HuH-7 (cell line): ENCODE results near the gene ATG4D.
A peak's percentile ranks its signal among the peaks of the same experiment; 100 is the strongest.
"Not testable (repeated sequence)": the region's sequence is repeated elsewhere in the genome, so short reads cannot be mapped to it uniquely, and the experiment has no call there.

Source experiments
- DNase-seq: peaks from one replicate; pipeline ENCODE4 v3.0.0; 2011; ENCODE audit warnings: low spot score

Gene ATG4D

DNA sequence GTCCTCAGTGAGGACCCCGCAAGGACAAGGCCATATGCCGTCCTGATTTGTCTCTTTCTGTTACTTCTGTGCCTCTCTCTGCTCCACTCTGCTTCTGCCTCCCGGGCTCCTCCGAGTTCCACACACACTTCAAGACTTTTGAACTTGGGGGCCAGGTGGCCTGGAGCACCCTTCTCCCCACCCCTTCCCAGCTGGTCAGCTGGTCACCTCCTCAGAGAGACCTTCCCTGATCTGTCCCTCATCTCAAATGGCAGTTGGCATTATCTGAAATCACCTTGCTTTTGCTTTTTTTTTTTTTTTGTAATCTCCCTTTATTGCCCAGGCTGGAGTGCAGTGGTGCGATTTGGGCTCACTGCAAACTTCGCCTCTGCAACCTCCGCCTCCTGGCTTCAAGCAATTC lies 24.3 kb upstream of the ATG4D start:
- DNase-seq, result no peak

DNA sequence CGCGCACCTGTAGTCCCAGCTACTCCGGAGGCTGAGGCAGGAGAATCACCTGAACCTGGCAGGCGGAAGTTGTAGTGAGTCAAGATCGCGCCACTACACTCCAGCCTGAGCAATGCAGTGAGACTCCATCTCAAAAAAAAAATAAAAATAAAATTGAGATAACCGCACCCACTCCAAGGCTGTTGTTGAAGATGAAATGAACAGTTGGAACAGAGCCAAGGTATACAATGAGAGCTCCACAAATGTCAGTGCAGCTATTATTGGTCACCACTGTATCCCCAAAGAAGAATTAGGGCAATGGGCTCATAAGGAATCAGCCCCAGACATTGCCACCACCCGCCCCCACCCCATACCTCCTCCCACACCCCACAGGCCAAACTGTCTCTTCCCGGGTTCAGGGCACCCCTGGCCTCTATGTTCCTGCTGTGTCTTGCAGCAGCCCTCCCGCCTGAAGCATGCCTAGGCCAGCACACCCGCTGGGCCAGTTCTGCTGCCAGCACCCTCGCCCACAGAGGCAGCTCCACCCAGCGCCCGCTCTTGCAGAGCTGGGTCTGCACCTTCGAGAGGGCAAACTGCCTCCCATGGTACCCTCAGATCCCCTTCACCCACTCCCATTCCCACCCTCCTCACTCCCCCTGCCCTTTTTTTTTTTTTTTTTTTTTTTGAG lies 22.9 kb upstream of the ATG4D start:
- DNase-seq, result no peak

DNA sequence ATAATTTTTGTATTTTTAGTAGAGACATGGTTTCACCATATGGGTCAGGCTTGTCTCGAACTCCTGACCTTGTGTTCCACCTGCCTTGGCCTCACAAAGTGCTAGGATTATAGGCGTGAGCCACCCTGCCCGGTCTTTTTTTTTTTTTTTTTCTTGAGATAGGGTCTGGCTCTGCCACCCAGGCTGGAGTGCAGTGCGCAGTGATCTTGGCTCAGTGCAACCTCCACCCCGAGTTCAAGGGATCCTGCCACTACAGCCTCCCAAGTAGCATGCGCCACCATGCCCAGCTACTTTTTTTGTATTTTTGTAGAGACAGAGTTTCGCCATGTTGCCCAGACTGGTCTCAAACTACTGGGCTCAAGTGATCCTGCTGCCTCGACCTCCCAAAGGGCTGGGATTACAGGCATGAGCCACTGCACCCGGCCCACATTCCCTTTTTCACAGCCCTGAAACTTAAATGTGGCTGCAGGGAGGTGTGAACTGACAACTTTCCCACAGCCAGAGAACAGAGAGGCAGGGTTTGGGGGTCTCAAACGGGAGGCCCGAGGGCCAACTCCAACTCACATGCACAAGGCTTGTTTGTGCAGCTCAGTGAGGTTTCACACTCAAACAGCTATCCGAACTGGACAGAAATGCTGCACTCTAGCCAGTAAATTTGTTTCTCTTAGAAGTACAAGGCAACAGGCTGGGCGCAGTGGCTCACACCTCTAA lies 22.1 kb upstream of the ATG4D start:
- no peak for DNase-seq

DNA sequence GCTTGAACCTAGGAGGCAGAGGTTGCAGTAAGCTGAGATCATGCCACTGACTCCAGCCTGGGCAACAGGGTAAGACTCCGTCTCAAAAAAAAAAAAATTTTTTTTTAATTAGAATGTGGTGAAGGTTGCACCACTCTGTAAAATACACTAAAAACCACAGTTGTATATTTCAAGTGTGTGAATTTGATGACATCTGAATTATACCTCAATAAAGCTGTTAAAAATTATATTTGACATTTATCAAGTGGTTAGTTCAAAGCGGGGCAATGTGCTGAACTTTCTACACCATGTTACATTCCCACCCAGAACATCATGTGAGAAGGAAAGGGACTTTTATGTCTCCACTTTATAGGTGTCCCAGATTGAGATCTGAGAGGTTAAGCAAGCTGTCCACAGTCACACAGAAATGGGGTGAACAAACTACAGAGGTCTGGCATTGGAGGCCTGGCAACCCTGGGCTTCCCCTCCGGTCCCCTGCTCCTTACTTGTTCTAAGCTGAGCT lies 20.5 kb upstream of the ATG4D start:
- DNase-seq, result no peak

DNA sequence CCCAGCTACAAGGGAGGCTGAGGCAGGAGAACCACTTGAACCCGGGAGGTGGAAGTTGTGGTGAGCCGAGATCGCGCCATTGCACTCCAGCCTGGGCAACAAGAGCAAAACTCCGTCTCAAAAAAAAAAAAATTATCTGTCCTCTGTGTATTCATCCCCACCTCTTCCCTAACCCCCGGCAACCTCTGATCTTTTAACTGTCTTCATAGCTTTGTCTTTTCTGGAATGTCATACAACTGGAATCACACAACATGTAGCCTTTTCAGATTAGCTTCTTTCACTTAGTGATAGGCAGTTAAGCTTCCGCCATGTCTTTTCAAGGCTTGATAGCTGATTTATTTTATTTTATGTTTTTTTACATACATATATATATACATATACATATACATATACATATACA lies 18.1 kb upstream of the ATG4D start:
- no peak for DNase-seq

DNA sequence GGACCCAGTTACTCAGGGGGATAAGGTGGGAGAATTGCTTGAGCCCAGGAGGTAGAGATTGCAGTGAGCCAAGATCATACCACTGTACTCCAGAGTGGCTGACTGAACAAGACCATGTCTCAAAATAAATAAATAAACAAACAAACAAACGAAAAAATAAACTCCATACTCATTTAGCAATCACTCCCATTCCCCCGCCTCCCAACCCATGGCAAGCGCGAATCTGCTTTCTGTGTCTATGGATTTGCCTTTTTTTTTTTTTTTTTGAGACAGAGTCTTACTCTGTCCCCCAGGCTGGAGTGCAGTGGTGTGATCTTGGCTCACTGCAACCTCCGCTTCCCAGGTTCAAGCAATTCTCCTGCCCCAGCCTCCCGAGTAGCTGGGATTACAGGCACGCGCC lies 16.8 kb upstream of the ATG4D start:
- not testable (repeated sequence) for DNase-seq

DNA sequence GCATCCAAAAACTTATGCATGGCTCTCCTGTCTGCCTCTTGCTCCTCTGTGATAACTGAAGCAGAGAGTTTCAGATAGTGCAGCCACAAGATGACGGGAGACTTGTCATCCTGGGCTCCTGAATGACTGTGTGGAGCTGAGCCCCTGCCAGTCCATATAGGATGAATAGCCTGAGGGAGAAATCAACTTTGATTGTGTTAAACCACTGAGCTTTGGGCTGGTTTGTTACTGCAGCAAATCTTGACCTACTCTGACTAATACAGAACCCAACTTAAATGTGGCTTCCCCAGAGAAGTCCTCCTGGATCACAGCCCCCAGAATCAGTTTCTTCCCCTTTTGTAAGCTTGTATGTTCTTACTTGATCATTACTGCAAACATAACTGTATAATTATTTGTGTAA lies 11.2 kb upstream of the ATG4D start:
- no peak for DNase-seq

DNA sequence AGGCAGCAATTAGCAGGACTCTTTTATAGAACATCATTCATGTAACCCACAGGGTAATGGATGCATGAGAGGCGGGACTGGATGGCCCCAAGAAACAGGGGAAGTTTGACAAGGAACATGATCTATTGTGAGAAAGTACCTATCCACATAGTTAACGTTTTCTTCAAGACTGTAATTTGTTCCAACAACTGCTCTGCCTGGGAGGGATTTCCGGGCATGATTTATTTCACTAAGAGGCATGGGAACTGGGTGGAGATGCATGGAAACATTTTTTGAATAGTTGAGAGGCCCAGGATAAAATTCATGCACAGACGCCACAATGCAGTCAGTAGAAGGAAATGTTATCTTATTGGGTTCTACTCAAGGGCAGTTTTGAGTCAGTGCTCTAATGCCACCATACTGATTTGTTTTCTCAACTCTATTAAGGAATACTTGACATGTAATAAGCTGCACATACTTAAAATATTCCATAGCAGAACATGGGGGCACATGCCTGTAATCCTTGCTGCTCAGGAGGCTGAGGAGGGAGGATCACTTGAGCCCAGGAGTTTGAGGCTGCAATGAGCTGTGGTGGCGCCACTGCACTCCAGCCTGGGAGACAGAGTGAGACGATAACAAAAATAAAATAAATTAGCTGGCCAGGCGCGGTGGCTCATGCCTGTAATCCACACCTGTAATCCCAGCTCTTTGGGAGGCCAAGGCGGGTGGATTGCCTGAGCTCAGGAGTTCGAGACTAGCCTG lies 9.9 kb upstream of the ATG4D start:
- no peak for DNase-seq

DNA sequence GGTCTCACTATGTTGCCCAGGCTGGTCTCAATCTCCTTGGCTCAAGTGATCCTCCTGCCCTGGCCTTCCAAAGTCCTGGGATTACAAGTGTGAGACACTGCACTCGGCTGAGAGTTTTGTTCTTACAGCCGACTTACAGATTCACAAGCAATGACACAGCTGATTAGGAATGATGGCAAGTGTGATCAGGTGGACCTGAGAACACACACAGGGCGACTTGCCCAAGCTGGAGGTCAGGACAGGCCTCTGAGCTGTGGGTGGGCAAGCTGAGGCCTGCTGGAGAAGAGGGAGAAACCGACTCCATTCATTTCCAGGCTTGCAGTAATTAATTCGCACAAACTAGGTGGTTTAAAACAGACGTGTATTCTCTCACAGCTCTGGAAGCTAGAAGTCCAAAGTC lies 8.1 kb upstream of the ATG4D start:
- no peak for DNase-seq

DNA sequence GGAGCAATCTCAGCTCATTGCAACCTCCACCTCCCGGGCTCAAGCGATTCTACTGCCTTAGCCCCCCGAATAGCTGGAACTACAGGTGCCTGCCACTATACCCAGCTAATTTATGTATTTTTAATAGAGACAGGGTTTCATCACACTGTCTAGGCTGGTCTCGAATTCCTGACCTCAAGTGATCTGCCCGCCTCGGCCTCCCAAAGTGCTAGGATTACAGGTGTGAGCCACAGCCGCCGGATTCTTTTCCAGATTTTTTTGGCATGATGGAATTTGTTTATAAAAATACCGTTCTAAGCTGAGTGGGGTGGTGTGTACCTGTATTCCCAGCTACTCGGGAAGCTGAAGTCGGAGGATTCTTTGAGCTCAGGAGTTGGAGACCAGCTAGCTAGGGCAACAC lies 6.0 kb upstream of the ATG4D start:
- no peak for DNase-seq

DNA sequence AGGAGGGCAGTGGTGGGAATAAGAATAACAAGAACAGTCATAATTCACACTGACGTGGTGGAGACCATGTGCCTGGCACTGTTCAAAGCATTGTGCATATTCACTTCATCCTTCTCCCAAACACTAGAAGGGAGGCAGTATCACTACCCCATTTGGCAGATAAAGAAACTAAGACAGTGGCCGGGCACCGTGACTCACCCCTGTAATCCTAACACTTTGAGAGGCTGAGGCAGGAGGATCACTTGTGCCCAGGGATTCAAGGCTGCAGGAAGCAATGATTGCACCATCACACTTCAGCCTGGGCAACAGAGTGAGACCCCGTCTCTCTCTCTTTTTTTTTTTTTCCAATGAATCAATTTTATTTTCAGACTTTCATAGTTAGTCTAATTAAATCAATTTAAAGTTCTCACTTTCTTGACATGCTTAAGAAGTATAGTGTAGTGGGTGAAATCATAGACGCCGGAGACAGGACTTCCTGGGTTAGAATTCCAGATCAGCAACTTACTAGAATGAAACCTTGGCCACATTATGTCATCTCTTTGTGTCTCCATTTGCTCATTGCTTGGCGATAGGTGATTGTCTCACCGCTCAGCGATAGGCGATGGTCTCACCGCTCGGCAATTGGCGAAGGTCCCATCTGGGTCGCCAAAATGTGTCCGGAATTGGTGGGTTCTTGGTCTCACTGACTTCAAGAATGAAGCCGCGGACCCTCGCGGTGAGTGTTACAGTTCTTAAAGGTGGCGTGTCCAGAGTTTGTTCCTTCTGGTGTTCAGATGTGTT lies 5.3 kb upstream of the ATG4D start:
- no peak for DNase-seq

DNA sequence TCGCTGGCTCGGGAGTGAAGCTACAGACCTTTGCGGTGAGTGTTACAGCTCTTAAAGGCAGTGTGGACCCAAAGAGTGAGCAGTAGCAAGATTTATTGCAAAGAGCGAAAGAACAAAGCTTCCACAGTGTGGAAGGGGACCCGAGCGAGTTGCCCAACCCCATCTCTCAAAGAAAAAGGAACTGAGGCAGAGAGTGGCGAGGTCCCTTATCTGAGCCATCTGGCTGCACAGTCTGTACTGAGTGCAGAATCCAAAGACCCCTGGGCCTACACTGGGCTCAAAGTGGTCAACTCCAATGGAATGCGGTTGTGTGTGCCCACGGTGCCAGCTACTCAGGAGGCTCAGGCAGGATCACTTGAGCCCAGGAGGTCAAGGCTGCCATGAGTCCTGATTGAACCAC lies 4.7 kb upstream of the ATG4D start:
- not testable (repeated sequence) for DNase-seq

DNA sequence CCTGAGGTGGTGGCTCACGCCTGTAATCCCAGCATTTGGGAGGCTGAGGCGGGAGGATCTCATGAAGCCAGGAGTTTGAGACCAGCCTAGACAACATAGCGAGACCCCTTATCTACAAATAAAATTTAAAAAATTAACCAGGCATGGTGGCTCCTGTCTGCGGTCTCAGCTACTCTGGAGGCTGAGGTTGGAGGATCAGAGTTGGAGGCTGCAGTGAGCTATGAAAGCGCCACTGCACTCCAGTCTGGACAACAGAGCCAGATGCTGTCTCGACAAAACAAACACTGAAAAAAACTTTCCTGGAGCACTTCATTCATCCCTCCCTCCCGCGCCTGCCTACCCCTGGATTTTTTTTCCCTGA lies 665 bp upstream of the ATG4D start:
- DNase-seq, result no peak

DNA sequence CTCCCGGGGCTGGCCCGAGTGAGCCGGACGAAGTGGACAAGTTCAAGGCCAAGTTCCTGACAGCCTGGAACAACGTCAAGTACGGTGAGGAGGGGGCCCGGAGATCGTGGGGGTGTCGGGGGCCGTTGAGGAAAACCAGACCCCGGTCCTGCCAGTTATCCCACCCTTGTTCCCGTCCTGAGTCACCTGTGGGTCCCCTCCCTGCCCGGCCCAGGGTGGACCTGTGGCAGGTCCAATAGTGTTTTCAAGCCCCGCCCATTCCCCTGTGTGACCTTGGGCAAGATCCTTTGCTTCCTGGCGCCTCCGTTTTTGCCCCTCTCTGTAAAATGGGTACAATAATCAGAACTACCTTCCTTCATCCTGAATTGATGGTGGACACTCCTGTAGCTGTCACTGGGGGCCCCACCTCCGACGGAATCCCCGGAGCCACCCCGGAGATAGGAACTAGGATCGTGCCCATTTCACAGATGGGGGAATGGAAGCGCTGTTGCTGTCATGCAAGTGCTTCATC lies 593 bp downstream of the ATG4D start:
- DNase-seq, result no peak

DNA sequence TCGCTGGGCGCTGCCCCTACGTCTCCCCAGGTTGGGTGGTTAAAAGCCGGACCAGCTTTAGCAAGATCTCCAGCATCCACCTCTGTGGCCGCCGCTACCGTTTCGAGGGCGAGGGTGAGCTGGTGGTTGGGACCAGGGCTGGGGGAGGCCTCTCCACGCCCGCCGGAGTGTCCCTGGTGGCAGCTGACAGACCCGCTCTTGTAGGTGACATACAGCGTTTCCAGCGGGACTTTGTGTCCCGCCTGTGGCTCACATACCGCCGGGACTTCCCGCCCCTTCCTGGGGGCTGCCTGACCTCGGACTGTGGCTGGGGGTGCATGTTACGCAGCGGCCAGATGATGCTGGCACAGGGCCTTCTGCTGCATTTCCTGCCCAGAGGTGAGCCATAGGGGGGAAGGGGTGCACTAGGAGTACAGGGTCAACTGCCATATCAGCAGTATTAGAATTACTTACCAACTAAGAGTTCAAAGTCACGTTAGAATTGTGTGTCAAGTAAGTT lies 1.1 kb downstream of the ATG4D start:
- no peak for DNase-seq

DNA sequence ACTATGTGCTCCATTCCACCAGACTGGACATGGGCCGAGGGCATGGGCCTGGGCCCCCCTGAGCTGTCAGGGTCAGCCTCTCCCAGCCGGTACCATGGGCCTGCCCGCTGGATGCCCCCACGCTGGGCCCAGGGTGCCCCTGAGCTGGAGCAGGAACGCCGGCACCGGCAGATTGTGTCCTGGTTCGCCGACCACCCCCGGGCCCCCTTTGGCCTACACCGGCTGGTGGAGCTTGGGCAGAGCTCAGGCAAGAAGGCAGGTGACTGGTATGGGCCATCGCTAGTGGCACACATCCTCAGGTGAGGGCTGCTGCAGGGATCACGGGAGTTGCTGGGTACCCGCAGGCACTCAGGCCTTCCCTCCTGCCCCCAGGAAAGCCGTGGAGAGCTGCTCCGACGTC lies 3.1 kb downstream of the ATG4D start:
- no peak for DNase-seq

DNA sequence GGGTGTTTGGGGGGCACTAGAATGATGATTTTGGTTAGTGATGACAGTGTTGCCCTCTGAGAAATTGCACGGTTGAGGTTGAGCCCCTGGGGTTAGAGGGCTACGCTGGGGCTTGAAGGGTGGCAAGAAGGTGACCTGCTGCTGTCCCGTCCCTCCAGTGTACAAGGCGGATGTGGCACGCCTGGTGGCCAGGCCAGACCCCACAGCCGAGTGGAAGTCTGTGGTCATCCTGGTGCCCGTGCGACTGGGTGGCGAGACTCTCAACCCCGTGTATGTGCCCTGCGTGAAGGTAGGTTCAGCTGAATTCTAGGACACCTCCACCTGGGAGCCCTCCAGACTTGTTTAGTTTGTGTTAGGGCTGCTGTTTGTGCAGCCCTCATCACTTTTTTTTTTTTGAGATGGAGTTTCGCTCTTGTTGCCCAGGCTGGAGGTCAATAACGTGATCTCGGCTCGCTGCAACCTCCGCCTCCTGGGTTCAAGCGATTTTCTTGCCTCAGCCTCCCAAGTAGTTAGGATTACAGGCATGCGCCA lies 5.1 kb downstream of the ATG4D start:
- DNase-seq, result no peak

DNA sequence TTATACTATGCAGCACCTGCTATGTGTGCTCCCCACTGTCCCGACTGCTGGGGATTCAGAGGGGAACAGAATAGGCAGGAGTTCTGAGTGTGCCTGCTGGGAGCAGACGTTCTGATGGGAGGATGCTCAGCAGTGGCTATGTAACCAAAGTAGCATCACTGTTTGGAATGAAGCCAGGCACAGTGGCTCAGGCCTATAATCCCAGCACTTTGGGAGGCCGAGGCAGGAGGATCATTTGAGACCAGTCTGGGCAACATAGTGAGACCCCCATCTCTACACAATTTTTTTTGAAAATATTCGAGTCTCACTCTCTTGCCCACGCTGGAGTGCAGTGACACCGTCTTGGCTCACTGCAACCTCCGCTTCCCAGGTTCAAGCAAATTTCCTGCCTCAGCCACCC lies 6.0 kb downstream of the ATG4D start:
- DNase-seq, result no peak

DNA sequence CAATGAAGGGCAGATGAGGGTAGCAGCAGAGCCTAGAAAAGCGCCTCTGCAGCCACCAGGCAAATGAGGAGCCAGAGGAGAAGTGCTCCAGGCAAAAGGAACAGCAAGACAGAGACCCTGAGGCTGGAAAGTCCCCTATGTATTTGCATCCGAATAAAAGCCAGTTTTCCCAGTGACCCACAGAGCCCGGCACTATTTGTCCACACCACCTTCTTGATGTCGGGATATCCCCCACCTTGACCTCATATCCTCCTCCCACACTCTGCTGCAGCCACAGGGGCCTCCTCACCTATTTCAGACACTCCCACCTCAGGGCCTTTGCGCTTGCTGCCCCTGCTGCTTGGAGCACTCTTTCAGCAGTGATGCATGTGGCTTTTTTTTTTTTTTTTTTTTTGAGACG lies 6.6 kb downstream of the ATG4D start:
- no peak for DNase-seq

DNA sequence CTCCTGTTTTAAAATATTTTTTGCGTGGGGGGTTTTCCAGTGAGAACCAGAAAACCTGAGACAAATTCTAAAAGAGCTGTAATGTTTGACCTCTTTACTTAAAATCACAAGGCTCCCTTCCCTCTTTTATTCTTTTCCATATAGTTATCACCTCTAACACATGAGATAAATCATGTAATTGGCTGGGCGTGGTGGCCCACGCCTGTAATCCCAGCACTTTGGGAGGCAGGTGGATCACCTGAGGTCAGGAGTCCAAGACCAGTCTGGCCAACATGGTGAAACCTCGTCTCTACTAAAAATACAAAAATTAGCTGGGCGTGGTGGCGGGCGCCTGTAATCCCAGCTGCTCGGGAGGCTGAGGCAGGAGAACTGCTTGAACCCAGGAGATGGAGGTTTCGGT lies 7.3 kb downstream of the ATG4D start:
- not testable (repeated sequence) for DNase-seq

DNA sequence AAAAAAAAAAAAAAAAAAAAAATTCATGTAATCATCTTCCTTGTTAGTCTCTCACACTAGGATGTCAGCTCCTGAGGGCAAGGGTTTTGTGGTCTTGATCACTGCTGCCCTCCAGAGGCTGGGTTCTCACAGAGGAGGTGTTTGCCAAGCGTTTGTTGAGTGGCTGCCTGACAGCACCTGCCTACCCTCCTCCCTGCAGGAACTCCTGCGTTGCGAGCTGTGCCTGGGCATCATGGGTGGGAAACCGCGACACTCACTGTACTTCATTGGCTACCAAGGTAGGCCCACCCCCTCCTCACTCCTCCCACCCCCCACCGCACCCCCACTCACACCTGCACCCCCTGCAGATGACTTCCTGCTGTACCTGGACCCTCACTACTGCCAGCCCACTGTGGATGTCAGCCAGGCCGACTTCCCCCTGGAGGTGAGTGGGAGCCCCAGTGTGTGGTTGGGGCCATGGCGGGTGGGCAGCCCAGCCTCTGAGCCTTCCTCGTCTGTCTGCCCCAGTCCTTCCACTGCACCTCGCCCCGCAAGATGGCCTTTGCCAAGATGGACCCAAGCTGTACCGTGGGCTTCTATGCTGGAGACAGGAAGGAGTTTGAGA lies 8.1 kb downstream of the ATG4D start:
- peak; percentile 58 for DNase-seq
